Activated CD8-positive, alpha-beta memory T cell treated with anti-CD3 and anti-CD28 coated beads, Interleukin-2, amount 10 ng/mL, durations not matched to agents 7 days and 5 days (primary cell): ENCODE data around the gene NR1H4. TPM values are rescaled to one million over a fixed set of nuclear protein-coding genes. Genes with fewer than 3 reads are reported as not detected.
"Not testable (repeated sequence)": the region's sequence is repeated elsewhere in the genome, so short reads cannot be mapped to it uniquely, and the experiment has no call there.

Experiments
- ATAC-seq: fragments of 150-1000 bp; cut with Tn5 transposase; one replicate; pipeline ENCODE4 v1.10.0; 2021; ENCODE audit warnings: moderate library complexity
- CTCF ChIA-PET: fragments of 350-600 bp; sonication (Branson Sonifier 250); formaldehyde crosslinking; loops from one replicate; lab custom pipeline; 2021; ENCODE audit warnings: antibody characterized with exemption; lab: Charles Lee
- DNase-seq: peaks from one replicate; pipeline ENCODE4 v3.0.0-alpha.2; 2020
- H3K27ac Mint-ChIP-seq: one replicate; pipeline ENCODE4 v1.8.0; 2021; ENCODE audit warnings: mild to moderate bottlenecking, mixed read lengths
- H3K27me3 Mint-ChIP-seq: one replicate; pipeline ENCODE4 v1.8.0; 2021; ENCODE audit warnings: mixed read lengths
- H3K36me3 Mint-ChIP-seq: one replicate; pipeline ENCODE4 v1.8.0; 2021; ENCODE audit warnings: mild to moderate bottlenecking, mixed read lengths
- H3K4me1 Mint-ChIP-seq: one replicate; pipeline ENCODE4 v1.8.0; 2021; ENCODE audit warnings: mixed read lengths
- H3K4me3 Mint-ChIP-seq: one replicate; pipeline ENCODE4 v1.8.0; 2021; ENCODE audit warnings: mild to moderate bottlenecking, moderate library complexity, mixed read lengths
- H3K9me3 Mint-ChIP-seq: one replicate; pipeline ENCODE4 v1.8.0; 2022; ENCODE audit warnings: low read depth, mixed read lengths
- total RNA-seq, 2 experiments: library from RNA; stranded (reverse); gene quantifications; one replicate each; pipeline ENCODE4 v1.2.3, GENCODE V29; 2021

NR1H4 gene
- total RNA-seq, 2 experiments from 2014 or later = not detected

- no peaks in the 10 kb centered on the region for H3K36me3 Mint-ChIP-seq
- ATAC-seq (no peak), DNase-seq (no peak)
- no peaks in the 10 kb centered on the region for H3K9me3 Mint-ChIP-seq
- H3K27me3 Mint-ChIP-seq = no peaks in the 10 kb centered on the region
- H3K4me1 Mint-ChIP-seq = no peaks in the 10 kb centered on the region
- H3K27ac Mint-ChIP-seq = no peak overlapping the region
- no peak overlapping the region for H3K4me3 Mint-ChIP-seq
- CTCF ChIA-PET = no interaction called here
These were observed 61.1 kb downstream of the NR1H4 start for GRCh38 chr12:100534625-100535227.

- no peaks in the 10 kb centered on the region for H3K9me3 Mint-ChIP-seq
- H3K27me3 Mint-ChIP-seq = no peaks in the 10 kb centered on the region
- DNase-seq = peak; percentile 43
- no peak overlapping the region for H3K4me3 Mint-ChIP-seq
- H3K4me1 Mint-ChIP-seq = no peaks in the 10 kb centered on the region
- CTCF ChIA-PET = no interaction called here
- H3K27ac Mint-ChIP-seq = no peak overlapping the region
- H3K36me3 Mint-ChIP-seq = no peaks in the 10 kb centered on the region
- no peak for ATAC-seq
These were observed 65.5 kb downstream of the NR1H4 start for GRCh38 chr12:100539202-100539601.

- Mint-ChIP-seq H3K9me3 (no peaks in the 10 kb centered on the region), H3K36me3 (no peaks in the 10 kb centered on the region), H3K4me1 (no peaks in the 10 kb centered on the region), H3K4me3 (no peak overlapping the region), H3K27ac (no peak overlapping the region), H3K27me3 (no peaks in the 10 kb centered on the region)
- DNase-seq (no peak), ATAC-seq (no peak)
- CTCF ChIA-PET = no interaction called here
These were observed 70.5 kb downstream of the NR1H4 start for GRCh38 chr12:100544165-100544564.

- no peak overlapping the region for H3K4me3 Mint-ChIP-seq
- no peak overlapping the region for H3K27ac Mint-ChIP-seq
- no peaks in the 10 kb centered on the region for H3K9me3 Mint-ChIP-seq
- H3K36me3 Mint-ChIP-seq = no peaks in the 10 kb centered on the region
- no peaks in the 10 kb centered on the region for H3K27me3 Mint-ChIP-seq
- no peaks in the 10 kb centered on the region for H3K4me1 Mint-ChIP-seq
- CTCF ChIA-PET = no interaction called here
- no peak for ATAC-seq
- no peak for DNase-seq
These were observed 71.4 kb downstream of the NR1H4 start for GRCh38 chr12:100545092-100545491.

GRCh38 chr12:100553936-100554335 is 80.3 kb downstream of the NR1H4 start:
- no peak overlapping the region for H3K27ac Mint-ChIP-seq
- no peaks in the 10 kb centered on the region for H3K36me3 Mint-ChIP-seq
- no peaks in the 10 kb centered on the region for H3K9me3 Mint-ChIP-seq
- ATAC-seq (no peak), DNase-seq (no peak)
- CTCF ChIA-PET = interaction anchor here (0.6 to 3.5 kb wide), 3 partner anchors 319 to 425 kb away, joined by 3 to 12 read pairs (median 3); no protein-coding TSS in a partner anchor
- H3K27me3 Mint-ChIP-seq = peaks cover 3% of the 10 kb centered on the region
- no peaks in the 10 kb centered on the region for H3K4me1 Mint-ChIP-seq
- no peak overlapping the region for H3K4me3 Mint-ChIP-seq

GRCh38 chr12:100554608-100555077 is 81.0 kb downstream of the NR1H4 start:
- Mint-ChIP-seq H3K27me3 (peaks cover 3% of the 10 kb centered on the region), H3K4me3 (no peak overlapping the region), H3K27ac (no peak overlapping the region), H3K4me1 (no peaks in the 10 kb centered on the region), H3K36me3 (no peaks in the 10 kb centered on the region), H3K9me3 (no peaks in the 10 kb centered on the region)
- ATAC-seq = no peak
- CTCF ChIA-PET = interaction anchor here (0.8 to 3.5 kb wide), 4 partner anchors 18 to 425 kb away, joined by 3 to 12 read pairs (median 3); no protein-coding TSS in a partner anchor
- no peak for DNase-seq

GRCh38 chr12:100555722-100556121 is 82.1 kb downstream of the NR1H4 start:
- H3K27ac Mint-ChIP-seq = no peak overlapping the region

GRCh38 chr12:100557357-100557756 is 83.7 kb downstream of the NR1H4 start:
- Mint-ChIP-seq H3K4me1 (no peaks in the 10 kb centered on the region), H3K4me3 (no peak overlapping the region), H3K27me3 (no peaks in the 10 kb centered on the region), H3K9me3 (no peaks in the 10 kb centered on the region), H3K36me3 (no peaks in the 10 kb centered on the region), H3K27ac (no peak overlapping the region)
- ATAC-seq (no peak), DNase-seq (no peak)
- CTCF ChIA-PET = no interaction called here

More at GRCh38 chr12:100555722-100556121, 82.1 kb downstream of the NR1H4 start:
- CTCF ChIA-PET = interaction anchor here (0.8 to 3.5 kb wide), 4 partner anchors 17 to 326 kb away, joined by 3 to 12 read pairs (median 3); no protein-coding TSS in a partner anchor
- ATAC-seq (no peak), DNase-seq (no peak)
- Mint-ChIP-seq H3K9me3 (no peaks in the 10 kb centered on the region), H3K27me3 (peaks cover 3% of the 10 kb centered on the region), H3K4me3 (no peak overlapping the region), H3K36me3 (no peaks in the 10 kb centered on the region), H3K4me1 (no peaks in the 10 kb centered on the region)

- DNase-seq, ATAC-seq, H3K9me3 Mint-ChIP-seq, H3K27me3 Mint-ChIP-seq, CTCF ChIA-PET, H3K4me1 Mint-ChIP-seq, H3K4me3 Mint-ChIP-seq, H3K36me3 Mint-ChIP-seq, H3K27ac Mint-ChIP-seq: not testable (repeated sequence)
These were observed 85.6 kb downstream of the NR1H4 start for GRCh38 chr12:100559261-100559660.

GRCh38 chr12:100564090-100564489 is 90.4 kb downstream of the NR1H4 start:
- peaks cover 19% of the 10 kb centered on the region for H3K27me3 Mint-ChIP-seq
- H3K4me1 Mint-ChIP-seq = peaks cover 4% of the 10 kb centered on the region
- DNase-seq (no peak), ATAC-seq (no peak)
- CTCF ChIA-PET = no interaction called here
- H3K9me3 Mint-ChIP-seq = no peaks in the 10 kb centered on the region
- no peak overlapping the region for H3K4me3 Mint-ChIP-seq
- H3K27ac Mint-ChIP-seq = no peak overlapping the region
- H3K36me3 Mint-ChIP-seq = no peaks in the 10 kb centered on the region

GRCh38 chr12:100564905-100565467 is 91.3 kb downstream of the NR1H4 start:
- Mint-ChIP-seq H3K27ac (no peak overlapping the region), H3K27me3 (peaks cover 19% of the 10 kb centered on the region), H3K36me3 (no peaks in the 10 kb centered on the region), H3K4me1 (peaks cover 4% of the 10 kb centered on the region), H3K4me3 (no peak overlapping the region), H3K9me3 (no peaks in the 10 kb centered on the region)
- CTCF ChIA-PET = no interaction called here
- DNase-seq (no peak), ATAC-seq (no peak)

- peaks cover 4% of the 10 kb centered on the region for H3K4me1 Mint-ChIP-seq
- H3K36me3 Mint-ChIP-seq = no peaks in the 10 kb centered on the region
- DNase-seq (no peak), ATAC-seq (no peak)
- CTCF ChIA-PET = interaction anchor here (1.5 kb wide), 1 partner anchor 331 kb away, joined by 4 read pairs; no protein-coding TSS in a partner anchor
- no peak overlapping the region for H3K4me3 Mint-ChIP-seq
- H3K27ac Mint-ChIP-seq = no peak overlapping the region
- no peaks in the 10 kb centered on the region for H3K9me3 Mint-ChIP-seq
- H3K27me3 Mint-ChIP-seq = peaks cover 22% of the 10 kb centered on the region
These were observed 92.4 kb downstream of the NR1H4 start for GRCh38 chr12:100565987-100566545.

GRCh38 chr12:100566887-100567637 is 93.4 kb downstream of the NR1H4 start:
- peaks cover 30% of the 10 kb centered on the region for H3K27me3 Mint-ChIP-seq
- H3K4me3 Mint-ChIP-seq = no peak overlapping the region
- CTCF ChIA-PET = interaction anchor here (1.5 kb wide), 1 partner anchor 332 kb away, joined by 4 read pairs; no protein-coding TSS in a partner anchor
- DNase-seq (no peak), ATAC-seq (no peak)
- H3K4me1 Mint-ChIP-seq = peaks cover 4% of the 10 kb centered on the region
- no peak overlapping the region for H3K27ac Mint-ChIP-seq
- H3K36me3 Mint-ChIP-seq = no peaks in the 10 kb centered on the region
- no peaks in the 10 kb centered on the region for H3K9me3 Mint-ChIP-seq
